Panc1 (cell line): Measurements from ENCODE around the gene GPATCH3. TPM values are rescaled to one million over a fixed set of nuclear protein-coding genes. Genes with fewer than 3 reads are reported as not detected.

Experiments used
- ATAC-seq: fragments of 200-7000 bp; cut with Tn5 transposase; 2 replicates; pipeline ENCODE4 v1.9.1; 2020; ENCODE audit warnings: mild to moderate bottlenecking, moderate library complexity
- BruUV-seq: library from RNA; stranded (reverse); fragments of 400-500 nt; replicated peaks from 2 replicates; lab custom pipeline; 2021; lab: Mats Ljungman, UMichigan
- CTCF ChIA-PET: fragments of 300-600 bp; sonication (Branson Sonifier 250); formaldehyde crosslinking; loops from one replicate; lab custom pipeline; 2022; ENCODE audit warnings: antibody characterized with exemption; lab: Charles Lee
- POLR2A ChIA-PET: fragments of 300-600 bp; sonication (Branson Sonifier 250); formaldehyde crosslinking; loops from one replicate; lab custom pipeline; 2022; ENCODE audit warnings: antibody characterized with exemption; lab: Charles Lee
- DNase-seq: peaks from one replicate; pipeline ENCODE4 v3.0.0-alpha.2; 2010; ENCODE audit warnings: low read depth, low spot score
- H3K27ac ChIP-seq: 2 replicates; pipeline ENCODE4 v1.5.1; 2011; ENCODE audit warnings: mild to moderate bottlenecking, low read length, inconsistent platforms
- H3K27me3 ChIP-seq: fragments of 200-500 bp; sonication (Bioruptor generic); 2 replicates; pipeline ENCODE4 v1.6.0; 2014; ENCODE audit warnings: low read length, inconsistent platforms; ENCODE audit not compliant: control insufficient read depth, insufficient read depth
- H3K36me3 ChIP-seq: fragments of 200-500 bp; sonication (Bioruptor generic); 2 replicates; pipeline ENCODE4 v1.5.1; 2014; ENCODE audit warnings: inconsistent platforms, mild to moderate bottlenecking, low read length, moderate library complexity; ENCODE audit not compliant: control insufficient read depth, insufficient read depth
- H3K4me1 ChIP-seq: 2 replicates; pipeline ENCODE4 v1.5.1; 2011; ENCODE audit warnings: inconsistent platforms, mild to moderate bottlenecking, low read length, moderate library complexity; ENCODE audit not compliant: control insufficient read depth, insufficient read depth
- H3K4me3 ChIP-seq, 2 experiments: 2 replicates each; pipeline ENCODE4 v1.5.1; 2011 to 2012; ENCODE audit warnings: low read depth in 2 of 2, low read length in 2 of 2, mild to moderate bottlenecking in 2 of 2, inconsistent platforms in 1 of 2, moderate library complexity in 1 of 2
- H3K9me3 ChIP-seq: fragments of 200-500 bp; sonication (Bioruptor generic); 2 replicates; pipeline ENCODE4 v1.5.1; 2014; ENCODE audit warnings: low read depth, mild to moderate bottlenecking, inconsistent platforms, low read length, moderate library complexity; ENCODE audit not compliant: control insufficient read depth, insufficient read depth
- CTCF ChIP-seq: fragments of 450-650 bp; IDR thresholded peaks from 2 replicates; pipeline ENCODE4 v1.5.1; 2017; ENCODE audit warnings: mild to moderate bottlenecking
- POLR2AphosphoS5 ChIP-seq: IDR thresholded peaks from 2 replicates; pipeline ENCODE4 v1.6.1; 2012; ENCODE audit warnings: mild to moderate bottlenecking, low read depth, low read length, moderate library complexity
- REST ChIP-seq, 2 experiments: IDR thresholded peaks; 2 replicates each; pipeline ENCODE4 v1.6.1; 2011 to 2012; ENCODE audit warnings: low read depth in 2 of 2, control low read depth in 1 of 2, low read length in 1 of 2, mild to moderate bottlenecking in 1 of 2, moderate library complexity in 1 of 2; ENCODE audit not compliant: insufficient read depth in 1 of 2
- SIN3A ChIP-seq: IDR thresholded peaks from 2 replicates; pipeline ENCODE4 v1.6.1; 2012; ENCODE audit warnings: low read depth, mild to moderate bottlenecking, low read length, moderate library complexity, borderline replicate concordance; ENCODE audit not compliant: insufficient read depth
- TCF7L2 ChIP-seq: IDR thresholded peaks from 2 replicates; pipeline ENCODE4 v1.6.1; 2011; ENCODE audit warnings: mild to moderate bottlenecking, low read depth, low read length, inconsistent platforms
- in situ Hi-C: cut with HindIII; loops from 2 replicates; pipeline ENCODE4 v1.10.0; 2016; ENCODE audit warnings: low sequenced_read_pairs, low pct_unique_long_range_greater_than_20kb
- intact Hi-C: fragments of 100-400 bp; cut with micrococcal nuclease; formaldehyde crosslinking; loops from one replicate; pipeline ENCODE4 v1.10.0; 2022; ENCODE audit not compliant: unreplicated experiment
- total RNA-seq: library from RNA; stranded (reverse); gene quantifications from one replicate; pipeline ENCODE4 v1.2.1, GENCODE V29; 2021; ENCODE audit not compliant: unreplicated experiment

Gene GPATCH3
- total RNA-seq, 1 experiment from 2014 or later, result 29.7 TPM

- intact Hi-C loops (no loop called here), in situ Hi-C loops (no loop called here)
- Histone ChIP-seq H3K4me1 (peaks cover 23% of the 10 kb centered on the region), H3K36me3 (peaks cover 26% of the 10 kb centered on the region), H3K4me3 (peak overlapping the region; percentile 82 to 87), H3K9me3 (no peaks in the 10 kb centered on the region), H3K27me3 (no peaks in the 10 kb centered on the region), H3K27ac (peak overlapping the region; percentile 98)
- CTCF ChIA-PET, result no interaction called here
- no TSS peak for BruUV-seq
- TF ChIP-seq SIN3A (no peak), CTCF (no peak), REST (IDR thresholded peaks at IDR 0.05; ENCODE audit: insufficient read depth in 1 of 2, low read depth in 2 of 2, low read length in 1 of 2) (no peak), POLR2AphosphoS5 (no peak), TCF7L2 (no peak)
- POLR2A ChIA-PET, result interaction anchor here (0.6 kb wide), 1 partner anchor 9 kb away, joined by 6 read pairs; no protein-coding TSS in a partner anchor
- peak; percentile 61 for ATAC-seq
- no peak for DNase-seq
Measured at GRCh38 chr1:26921126-26921539, 20.9 kb upstream of the GPATCH3 start.

GRCh38 chr1:26915204-26915842 is 15.1 kb upstream of the GPATCH3 start:
- POLR2A ChIA-PET, result interaction anchor here (1.0 kb wide), 1 partner anchor 15 kb away, joined by 3 read pairs; the partner anchor contains the start of gene GPATCH3
- in situ Hi-C loops, result no loop called here
- Histone ChIP-seq H3K9me3 (no peaks in the 10 kb centered on the region), H3K27ac (peak overlapping the region; percentile 81), H3K27me3 (no peaks in the 10 kb centered on the region), H3K4me3 (no peak overlapping the region), H3K4me1 (peaks cover 45% of the 10 kb centered on the region), H3K36me3 (no peaks in the 10 kb centered on the region)
- no peak for TF ChIP-seq POLR2AphosphoS5
- TF ChIP-seq TCF7L2, result no peak
- ATAC-seq (no peak), DNase-seq (no peak)
- intact Hi-C loops, result no loop called here
- BruUV-seq, result no TSS peak
- CTCF ChIA-PET, result no interaction called here
